NCI-H1694 treated with DMSO at 0.1 percent for 48 hours (cell line): ENCODE data around the gene PEX19.

Experiments
- DNase-seq: peaks from one replicate; lab custom pipeline; 2025; lab: John Stamatoyannopoulos, UW

Gene PEX19

DNA sequence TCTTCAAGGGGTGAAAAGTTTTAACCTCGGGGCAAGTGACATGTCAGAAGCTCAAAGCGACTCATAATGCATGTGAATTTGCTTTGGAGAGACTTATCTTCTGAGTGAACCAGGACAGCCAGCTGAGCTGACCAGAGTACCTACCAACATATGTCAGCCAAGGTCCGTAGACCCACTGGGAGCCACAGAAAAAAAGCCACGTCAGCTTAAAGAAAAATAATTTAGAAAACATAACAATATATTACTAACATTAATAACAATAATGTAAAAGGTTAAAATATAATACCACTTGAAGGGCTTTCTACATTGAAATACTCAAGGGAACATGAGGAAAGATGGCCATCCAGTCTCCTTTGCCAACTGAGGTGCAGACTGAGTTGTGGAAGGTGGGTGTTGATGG is 6.9 kb downstream of the PEX19 start:
- no peak for DNase-seq

DNA sequence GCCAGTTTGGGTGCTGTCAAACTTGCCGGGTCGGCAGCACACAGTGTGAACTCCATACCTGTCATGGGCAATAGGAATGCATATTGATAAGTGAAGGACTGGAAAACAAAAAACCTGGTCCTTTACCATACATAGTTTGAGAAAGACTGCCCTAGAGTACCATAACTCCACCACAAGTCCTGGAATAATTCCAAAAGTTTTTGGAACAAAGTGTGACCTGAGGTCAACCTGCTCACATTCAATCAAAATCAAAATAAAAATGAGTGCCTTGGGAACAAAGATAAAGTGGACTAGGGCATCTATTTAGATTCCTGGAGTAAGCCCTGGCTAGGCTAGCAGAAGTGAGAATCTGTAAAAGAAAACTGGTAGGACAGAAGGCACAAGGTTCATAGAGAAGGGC is 7.6 kb downstream of the PEX19 start:
- DNase-seq, result no peak

DNA sequence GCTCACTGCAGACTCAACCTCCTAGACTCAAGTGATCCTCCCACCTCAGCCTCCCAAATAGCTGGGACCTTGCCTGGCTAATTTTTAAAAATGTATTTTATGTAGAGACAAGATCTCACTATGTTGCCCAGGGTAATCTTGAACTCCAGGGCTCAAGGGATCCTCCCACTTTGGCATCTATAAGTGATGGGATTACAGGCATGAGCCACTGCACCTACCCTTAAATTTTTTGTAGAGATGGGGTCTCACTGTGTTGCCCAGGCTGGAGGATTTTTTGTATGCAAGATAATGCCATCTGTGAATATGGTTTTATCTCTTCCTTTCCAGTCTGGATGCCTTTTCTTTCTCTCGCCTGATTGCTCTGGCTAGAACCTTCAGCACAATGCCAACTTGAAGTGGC is 13.9 kb downstream of the PEX19 start:
- no peak for DNase-seq

DNA sequence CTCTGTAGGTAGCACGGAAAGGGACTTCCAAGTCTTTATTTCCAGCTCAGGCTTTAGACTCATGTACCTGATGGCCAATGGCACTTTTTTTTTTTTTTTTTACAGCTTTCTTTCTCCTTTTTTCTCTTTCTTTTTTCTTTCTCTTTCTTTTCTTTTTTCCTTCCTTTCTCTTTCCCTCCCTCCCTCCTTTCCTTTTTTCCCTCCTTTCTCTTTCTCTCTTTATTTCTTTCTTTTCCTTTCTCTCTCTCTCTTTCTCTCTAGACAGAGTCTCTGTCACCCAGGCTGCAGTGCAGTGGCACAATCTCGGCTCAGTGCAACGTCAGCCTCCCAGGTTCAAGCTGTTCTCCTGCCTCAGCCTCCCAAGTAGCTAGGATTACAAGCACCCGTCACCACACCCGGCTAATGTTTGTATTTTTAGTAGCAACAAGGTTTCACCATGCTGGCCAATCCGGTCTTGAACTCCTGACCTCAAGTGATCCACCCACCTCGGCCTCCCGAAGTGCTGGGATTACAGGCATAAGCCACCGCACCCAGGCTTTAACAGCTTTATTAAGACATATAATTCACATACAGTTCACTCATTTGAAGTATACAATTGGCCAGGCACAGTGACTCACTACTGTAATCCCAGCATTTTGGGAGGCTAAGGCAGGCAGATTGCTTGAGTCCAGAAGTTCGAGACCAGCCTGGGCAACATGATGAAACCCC is 17.5 kb downstream of the PEX19 start:
- no peak for DNase-seq

DNA sequence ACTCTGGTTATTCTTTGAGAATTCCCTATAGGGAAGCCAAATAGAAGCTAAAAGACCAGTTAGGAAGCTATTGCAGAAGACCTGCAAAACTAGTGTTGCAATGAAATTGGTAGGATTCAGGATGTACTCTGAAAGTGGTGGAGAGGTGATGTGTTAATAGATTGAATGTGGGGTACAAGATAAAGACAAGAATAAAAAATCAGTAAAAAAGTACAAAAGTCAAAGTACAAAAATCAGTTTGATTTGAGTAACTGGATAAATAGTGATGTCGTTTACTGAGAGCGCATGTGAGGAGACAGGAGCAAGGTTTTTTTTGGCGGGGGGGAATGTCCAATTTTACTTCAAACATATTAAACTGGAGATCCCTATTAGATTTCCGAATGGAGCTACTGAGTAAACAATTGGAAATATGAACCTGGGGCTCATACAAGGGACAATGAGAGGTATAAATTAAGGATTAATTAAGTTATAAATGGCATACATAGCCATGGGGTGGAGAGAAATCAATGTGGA is 20.1 kb downstream of the PEX19 start:
- no peak for DNase-seq

DNA sequence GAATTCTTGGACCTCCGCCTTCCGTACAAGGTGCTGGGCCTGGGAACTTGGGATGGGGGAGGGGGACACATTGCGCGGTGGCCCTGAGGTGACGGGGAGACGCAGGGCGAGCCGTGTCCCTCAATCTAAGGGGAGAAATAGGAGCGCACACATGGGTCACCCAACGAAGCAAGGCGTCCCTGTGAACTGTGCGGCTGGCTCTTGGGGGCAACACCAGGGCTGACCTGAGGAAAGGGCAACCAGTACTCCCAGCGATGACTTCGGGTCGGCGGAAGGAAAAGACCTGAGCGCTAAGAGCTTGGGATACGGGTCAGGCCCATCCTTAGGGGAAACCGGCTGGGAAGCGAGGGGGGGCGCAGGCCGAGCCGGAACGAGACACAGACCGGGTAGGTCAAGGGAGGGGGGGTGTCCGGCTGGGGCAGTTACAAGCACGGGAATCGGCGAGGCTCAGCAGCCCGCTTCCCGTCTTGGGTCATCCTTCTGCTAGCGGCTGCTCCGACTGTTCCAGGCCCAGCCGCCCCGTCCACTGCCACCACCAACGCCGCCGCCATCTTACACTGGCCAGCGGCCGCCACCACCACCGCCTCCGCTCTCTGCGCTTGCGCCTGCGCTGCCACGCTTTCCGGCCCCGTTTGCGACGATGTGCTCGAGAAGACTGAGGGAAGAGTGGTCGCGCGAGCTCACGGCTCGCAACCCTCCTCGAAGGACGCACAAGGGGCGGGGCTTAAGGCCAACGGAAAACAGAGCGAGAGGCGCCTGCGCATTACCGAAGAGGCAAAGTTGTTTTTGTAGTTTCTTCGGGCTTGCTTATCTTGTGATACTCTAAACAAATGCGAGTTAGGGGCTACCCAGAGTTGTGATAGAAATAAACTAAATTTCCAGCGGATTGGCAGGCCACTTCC is 22.8 kb downstream of the PEX19 start, which contains the start of gene DCAF8:
TSS of gene DCAF8 (minus strand) at position 657 of the 902 bp plus-strand sequence. CDS start 18,541 bp downstream, outside the sequence.
- DNase-seq, result peak; percentile 96

DNA sequence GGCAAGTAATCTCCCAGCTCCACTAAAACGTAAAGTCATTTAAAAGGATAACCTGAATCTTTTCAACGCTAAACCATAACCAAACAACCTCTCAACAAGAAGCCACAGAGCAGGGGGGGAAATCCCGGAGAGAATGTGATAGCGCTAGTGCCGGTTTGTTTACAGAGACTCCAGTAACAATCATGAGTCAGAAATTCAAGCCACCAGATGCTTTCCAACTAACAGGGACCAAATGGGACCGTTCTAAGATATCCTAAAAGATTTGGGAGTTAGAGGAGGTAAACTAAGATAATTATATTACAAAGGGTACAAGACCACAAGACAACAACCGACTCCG is 23.4 kb downstream of the PEX19 start:
- peak; percentile 23 for DNase-seq

DNA sequence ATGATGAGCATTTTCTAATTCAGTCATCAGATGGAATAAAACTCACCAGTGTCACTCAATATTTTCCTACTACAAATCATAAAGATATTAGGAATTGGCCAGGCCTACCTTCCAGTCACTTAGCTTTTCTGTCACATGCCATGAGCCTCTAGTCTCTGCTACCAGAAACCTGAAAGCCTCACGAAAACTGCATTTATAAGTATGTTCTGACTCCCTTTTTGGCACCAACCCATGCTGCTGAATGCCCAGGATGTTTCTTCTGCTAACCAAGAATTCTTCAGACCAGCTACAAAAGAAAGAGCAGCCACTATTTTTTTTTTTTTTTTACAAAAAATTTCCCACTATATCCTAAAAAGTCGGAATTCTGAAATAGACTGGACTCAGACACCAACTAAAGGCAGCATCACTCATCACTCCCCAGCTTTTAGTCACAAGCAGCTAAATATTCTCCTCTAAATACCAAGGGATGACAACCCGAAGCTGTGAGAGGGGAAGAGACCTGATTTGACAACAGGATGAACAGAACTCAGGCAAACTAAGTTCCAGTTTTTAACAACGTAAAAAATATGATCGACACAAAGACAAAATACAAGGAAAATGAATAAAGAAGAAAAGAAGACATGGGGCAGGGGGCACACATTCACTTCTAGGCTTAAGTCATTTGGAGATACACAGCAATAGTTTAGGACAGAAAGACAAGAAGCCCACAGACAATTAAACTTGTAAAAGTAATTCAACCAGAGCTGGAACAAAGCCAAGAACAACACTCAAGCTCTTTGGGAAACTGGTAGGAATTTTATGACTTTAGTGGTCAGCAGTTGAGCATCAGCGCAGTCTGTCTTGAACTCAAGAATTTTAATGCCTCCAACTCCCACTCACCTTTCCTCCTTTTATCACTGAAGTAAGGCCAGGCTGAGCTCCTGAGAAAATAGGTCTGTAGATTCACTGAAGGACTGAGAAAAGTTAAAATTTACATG is 24.2 kb downstream of the PEX19 start:
- no peak for DNase-seq

DNA sequence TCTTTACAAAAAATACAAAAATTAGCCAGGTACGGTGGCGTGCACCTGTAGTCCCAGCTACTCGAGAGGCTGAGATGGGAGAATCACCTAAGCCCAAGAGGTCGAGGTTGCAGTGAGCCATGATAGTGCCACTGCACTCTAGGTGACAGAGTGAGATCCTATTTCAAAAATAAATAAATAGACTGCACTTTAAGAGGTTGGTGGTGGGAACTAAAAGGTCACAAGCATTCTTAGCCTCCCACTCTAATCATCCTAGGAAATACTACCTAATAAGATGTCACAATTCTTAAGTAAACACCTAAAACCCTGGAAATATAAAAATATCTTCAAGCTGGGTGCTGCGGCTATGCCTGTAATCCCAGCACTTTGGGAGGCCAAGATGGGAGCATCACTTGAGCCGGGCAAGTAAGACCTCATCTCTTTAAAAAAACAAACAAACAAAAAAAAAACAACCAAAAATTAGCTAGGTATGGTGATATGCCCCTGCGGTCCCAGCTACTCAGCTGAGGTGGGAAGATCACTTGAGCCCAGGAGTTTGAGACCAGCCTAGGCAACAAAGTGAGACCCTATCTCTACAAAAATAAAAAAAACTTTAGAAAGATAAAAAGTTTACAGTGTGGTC is 26.6 kb downstream of the PEX19 start:
- no peak for DNase-seq

DNA sequence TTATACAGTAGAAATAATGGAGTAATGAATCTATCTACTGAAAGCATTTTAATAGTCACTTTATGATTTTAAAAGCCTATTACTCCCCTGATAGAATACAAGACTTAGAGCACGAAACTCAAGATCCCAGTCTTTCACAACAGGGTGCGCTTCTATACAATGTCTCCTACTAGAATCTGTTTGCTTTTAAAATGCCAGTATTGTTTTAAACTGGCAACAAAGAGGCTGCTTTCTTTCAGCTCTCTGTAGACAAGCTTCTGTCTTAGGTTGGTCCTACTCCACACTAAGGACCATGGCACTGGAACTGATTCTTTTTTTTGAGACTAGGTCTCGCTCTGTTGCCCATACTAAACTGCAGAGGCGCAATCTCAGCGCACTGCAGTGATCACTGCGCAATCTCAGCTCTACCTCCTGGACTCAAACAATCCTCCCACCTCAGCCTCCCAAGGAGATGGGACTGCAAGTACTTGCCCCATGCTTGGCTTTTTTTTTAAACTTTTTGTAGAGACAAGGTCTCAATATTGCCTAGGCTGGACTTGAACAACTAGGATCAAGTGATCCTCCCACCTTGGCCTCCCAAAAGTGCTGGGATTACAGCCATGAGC is 27.4 kb downstream of the PEX19 start:
- DNase-seq, result no peak

DNA sequence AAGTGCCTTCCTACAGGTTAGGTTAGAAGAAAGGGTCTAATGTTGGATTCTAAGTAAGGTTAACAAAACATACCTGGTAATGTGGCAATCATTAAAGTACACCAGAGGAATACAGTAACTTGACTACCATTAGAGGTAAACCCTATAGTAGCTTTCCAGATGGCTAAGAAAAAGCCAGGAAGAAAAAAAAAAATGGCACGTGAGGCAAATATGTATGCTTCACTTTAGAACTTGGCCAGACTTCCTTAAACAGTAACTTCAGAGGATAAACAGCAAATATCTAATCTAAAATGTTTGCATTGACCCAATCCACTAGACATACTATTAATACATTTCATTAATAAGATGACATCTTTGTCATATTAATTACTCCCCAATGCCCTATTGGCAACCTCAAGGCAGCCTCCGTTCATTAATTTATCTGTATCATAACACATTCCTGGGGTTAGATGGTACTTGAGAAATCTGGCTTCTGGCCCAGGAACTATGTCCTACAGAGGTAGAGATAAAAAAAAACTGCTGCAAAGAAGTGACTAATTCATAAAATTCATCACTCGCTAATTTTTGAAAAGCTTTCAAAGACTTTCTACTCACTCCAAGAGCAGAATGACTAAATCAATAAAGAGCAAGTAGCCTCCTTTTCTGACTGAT is 28.4 kb downstream of the PEX19 start:
- no peak for DNase-seq

DNA sequence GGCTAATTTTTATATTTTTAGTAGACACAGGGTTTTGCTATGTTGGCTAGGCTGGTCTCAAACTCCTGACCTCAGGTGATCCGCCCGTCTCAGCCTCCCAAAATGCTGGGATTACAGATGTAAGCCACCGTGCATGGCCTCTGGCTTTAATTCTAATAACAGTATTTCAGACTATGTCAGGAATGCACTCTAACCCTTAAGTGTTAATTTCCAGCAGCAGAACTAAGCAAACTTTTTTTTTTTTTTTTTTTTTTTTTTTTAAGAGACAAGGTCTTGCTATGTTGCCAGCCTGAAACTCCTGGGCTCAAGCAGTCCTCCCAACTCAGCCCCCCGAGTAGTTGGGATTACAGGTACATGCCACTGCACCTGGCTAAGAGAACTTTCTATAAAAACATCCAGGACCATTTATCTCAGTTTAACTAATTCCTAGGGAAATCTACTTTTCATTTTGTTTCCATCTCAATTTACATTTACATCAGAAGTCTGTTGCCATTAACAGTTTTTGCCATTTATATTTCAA is 29.1 kb downstream of the PEX19 start:
- DNase-seq, result no peak

DNA sequence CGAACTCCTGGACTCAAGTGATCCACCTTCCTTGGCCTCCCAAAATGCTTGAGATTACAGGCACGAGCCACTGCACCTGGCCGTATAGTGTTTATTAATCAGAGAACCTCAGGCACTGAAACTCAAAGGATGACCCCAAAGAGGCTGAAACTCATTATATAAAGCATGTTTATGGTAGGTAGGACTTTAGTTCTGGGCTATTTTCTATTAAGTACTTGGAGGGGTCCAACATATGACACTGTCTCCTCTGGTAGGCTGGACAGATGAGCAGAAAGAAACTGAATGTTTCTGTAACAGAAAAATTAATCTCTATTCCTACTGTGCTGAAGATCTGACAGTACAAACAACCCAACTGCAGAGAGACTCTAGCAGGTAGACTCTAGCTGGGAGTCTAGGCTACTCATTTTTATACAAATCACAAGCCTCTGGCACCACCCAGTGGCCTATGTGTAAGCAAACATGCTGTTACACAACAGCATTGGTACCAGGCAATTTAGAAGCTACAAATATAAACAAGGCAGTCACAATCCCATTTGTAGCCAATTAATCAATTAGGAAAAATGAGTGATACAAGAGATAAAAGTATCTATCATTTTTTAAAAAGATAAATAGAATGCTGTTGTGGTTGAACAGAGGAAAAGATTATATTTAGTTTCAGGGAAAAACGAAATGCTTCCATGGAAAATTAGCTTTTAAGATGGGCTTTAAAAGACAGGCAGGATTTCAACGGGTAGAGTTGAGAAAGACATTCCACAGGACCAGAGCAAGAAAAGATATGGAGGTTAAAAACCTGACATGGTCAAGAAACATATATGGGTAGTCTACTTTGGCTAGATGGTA is 33.0 kb downstream of the PEX19 start:
- DNase-seq, result peak; percentile 86

DNA sequence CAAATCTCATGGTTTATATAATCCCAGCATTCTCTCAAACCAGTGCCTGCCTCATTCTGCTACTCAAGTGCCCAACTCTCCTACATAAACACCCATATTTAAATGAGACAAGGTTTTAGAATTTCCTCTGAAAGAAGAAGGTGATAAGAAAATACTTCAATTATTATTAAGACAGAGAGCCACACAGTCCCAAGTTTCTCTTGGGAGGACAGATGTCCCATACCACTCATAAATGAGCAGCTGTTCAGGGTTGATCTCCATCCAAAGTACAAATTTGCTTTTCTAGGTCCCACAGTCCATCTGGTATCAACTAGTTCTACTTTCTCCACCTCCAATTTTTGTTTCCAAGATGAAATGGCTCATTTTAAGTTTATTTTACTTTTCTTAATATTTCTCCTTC is 33.9 kb downstream of the PEX19 start:
- peak; percentile 65 for DNase-seq

DNA sequence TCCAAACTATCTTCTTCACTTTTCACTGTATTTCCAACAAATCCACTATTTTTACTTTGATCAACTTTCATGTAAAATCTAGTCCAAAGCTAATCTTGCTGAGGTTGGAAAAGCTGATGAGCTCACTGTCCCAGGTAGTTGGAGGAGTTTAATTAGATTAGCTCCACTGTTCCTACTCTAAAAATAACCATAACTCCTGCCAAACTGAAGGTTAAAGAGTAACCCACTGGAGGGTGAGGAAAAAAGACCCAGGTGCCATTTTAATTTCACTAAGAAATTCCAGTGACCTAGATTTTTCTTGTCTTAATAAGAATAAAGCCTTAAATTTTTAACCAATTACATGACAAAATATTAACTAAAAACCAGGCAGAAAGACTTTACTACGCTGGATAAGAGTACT is 37.9 kb downstream of the PEX19 start:
- DNase-seq, result no peak

DNA sequence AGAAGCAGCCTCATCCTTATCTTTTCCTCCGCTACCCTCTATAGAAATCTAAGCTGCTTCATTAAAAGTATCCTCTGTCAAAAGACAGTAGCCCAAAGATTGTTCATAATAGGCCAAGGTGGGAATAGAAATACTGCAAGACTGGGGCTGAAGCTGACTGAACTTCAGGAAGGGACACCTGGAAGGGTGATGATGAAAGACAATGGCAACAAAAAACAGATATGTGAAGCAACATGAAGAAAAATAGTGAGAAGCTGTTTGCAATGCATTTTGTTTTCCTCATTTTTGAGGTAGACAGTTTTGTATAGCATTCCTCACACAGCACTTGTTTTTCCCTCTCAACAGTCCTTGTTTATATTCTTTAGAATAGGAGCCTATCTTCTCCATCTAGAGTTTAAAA is 39.5 kb downstream of the PEX19 start:
- DNase-seq, result no peak

DNA sequence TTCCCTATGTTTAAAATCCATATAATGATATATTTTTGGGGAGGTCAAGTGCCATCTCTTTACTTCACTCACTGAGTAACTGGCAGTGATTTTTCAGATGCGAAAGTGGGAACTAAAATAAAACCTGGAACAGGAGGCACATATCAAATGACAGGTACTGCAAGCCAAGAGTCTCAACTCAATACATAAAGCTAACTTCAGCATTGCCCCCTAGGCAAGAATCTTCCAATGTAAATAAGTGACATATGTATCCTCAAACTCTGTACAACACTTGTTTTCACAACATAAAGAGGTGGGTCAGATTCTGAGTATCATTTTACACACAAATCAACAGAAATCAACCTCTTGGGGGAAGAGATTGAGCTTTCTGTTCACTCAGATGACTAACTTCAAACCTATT is 40.7 kb downstream of the PEX19 start:
- DNase-seq, result no peak

DNA sequence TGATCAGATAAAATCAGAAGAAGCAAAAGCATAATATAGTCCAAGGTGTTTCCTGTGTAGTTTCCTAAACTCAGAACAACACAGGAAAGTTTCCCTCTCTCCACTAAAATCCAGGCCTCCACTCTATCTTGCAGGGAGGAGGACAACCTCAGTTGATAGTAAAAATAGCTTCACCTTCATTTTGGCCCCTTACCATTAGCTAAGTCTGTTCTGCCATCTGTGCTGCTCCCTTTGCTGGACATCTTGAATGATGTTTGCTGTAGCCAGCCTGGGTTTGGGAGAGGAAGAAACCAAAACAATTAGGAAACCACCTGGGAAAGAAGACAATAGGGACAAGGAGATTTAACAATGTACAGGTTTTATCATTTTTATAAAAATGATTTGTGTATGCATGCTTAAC is 41.2 kb downstream of the PEX19 start:
- no peak for DNase-seq

DNA sequence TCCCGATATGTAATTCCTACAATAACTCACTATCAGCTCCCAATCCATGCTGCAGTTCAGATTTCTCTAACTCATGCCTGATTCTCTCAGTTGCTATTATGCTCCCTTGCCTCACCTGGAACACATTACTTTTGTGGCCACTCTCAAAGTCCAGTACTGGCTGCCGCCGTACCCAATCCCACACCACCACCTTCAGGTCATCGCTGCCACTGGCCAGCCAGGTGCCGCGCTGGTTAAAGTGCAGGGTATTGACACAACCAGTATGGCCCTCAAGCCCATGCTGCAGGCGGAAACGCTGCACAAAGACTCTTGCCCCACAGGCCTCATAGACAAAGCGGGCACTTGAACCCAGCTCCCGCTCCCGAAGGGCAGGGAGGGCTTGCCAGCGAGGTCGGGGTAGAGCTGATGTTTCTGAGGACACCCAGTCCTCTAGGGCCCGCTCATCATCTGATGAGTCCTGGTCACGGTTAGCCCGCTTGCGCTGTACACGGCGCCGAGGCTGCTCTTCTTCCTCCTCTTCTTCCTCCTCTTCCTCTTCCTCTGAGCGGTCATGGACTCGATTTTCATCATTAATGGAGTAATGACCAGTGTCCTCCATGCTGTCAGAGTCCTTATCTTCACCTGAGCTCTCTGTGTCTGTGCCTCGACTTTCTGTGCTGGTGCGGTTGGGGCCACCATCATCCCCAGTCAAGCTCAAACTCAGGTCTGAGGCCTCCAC is 45.2 kb downstream of the PEX19 start:
- DNase-seq, result no peak
